K562 (cell line): Measurements from ENCODE around the gene FAM177B. TPM values are rescaled to one million over a fixed set of nuclear protein-coding genes. Genes with fewer than 3 reads are reported as not detected.

Experiments
- CXXC5 ChIP-seq: fragments of 250-450 bp; sonication (Bioruptor Pico); IDR thresholded peaks from 2 replicates; pipeline ENCODE4 v1.8.0; 2022; ENCODE audit warnings: inconsistent platforms, mild to moderate bottlenecking, moderate library complexity
- E2F1 ChIP-seq: sonication (generic); formaldehyde crosslinking; IDR thresholded peaks from 2 replicates; pipeline ENCODE4 v1.8.1; 2023; ENCODE audit warnings: mild to moderate bottlenecking, missing genetic modification reagents, moderate library complexity
- EZH2 ChIP-seq: IDR thresholded peaks from 2 replicates; pipeline ENCODE4 v1.6.1; 2012; ENCODE audit warnings: low read depth, mild to moderate bottlenecking, inconsistent platforms, low read length, borderline replicate concordance
- GTF2A2 ChIP-seq: IDR thresholded peaks from 2 replicates; pipeline ENCODE4 v1.6.1; 2016; ENCODE audit warnings: mild to moderate bottlenecking, missing genetic modification characterization, missing compliant biosample characterization
- MCM3 ChIP-seq: fragments of 450-650 bp; IDR thresholded peaks from 2 replicates; pipeline ENCODE4 v1.6.1; 2016
- MED1 ChIP-seq: sonication (generic); formaldehyde crosslinking; IDR thresholded peaks from 2 replicates; pipeline ENCODE4 v1.8.1; 2023; ENCODE audit warnings: missing genetic modification reagents, borderline replicate concordance
- SIRT6 ChIP-seq: IDR thresholded peaks from one replicate; pipeline ENCODE4 v1.6.1; 2012; ENCODE audit warnings: low read depth, mild to moderate bottlenecking, control low read depth, inconsistent platforms, low read length, moderate library complexity
- SMAD4 ChIP-seq: fragments of 250-450 bp; sonication (Bioruptor Pico); conservative IDR thresholded peaks from 2 replicates; pipeline ENCODE4 v1.8.0; 2021; ENCODE audit warnings: inconsistent platforms, mild to moderate bottlenecking, moderate library complexity
- SP2 ChIP-seq: IDR thresholded peaks from 2 replicates; pipeline ENCODE4 v1.6.1; 2011; ENCODE audit warnings: mild to moderate bottlenecking, low read depth, low read length, moderate library complexity; ENCODE audit not compliant: poor library complexity, severe bottlenecking; ENCODE audit errors: extremely low read depth
- SRSF9 ChIP-seq: fragments of 200-400 bp; formaldehyde crosslinking; IDR thresholded peaks from 2 replicates; pipeline ENCODE4 v1.6.1; 2017; ENCODE audit warnings: low read depth, low read length, borderline replicate concordance
- TBL1XR1 ChIP-seq, 2 experiments: IDR thresholded peaks; 2 replicates each; pipeline ENCODE4 v1.6.1; 2012; ENCODE audit warnings: improper control_type of control experiment in 2 of 2, low read length in 2 of 2, mild to moderate bottlenecking in 1 of 2
- ZNF766 ChIP-seq: fragments of 200-800 bp; sonication (Bioruptor generic); conservative IDR thresholded peaks from 2 replicates; pipeline ENCODE4 v1.6.1; 2016; ENCODE audit warnings: missing genetic modification characterization, missing compliant biosample characterization
- polyA plus RNA-seq, 8 experiments: library from polyadenylated mRNA; depleted of rRNA in 4 of 8; stranded (reverse) in 5 of 8; unstranded in 3 of 8; fragments of >200 nt; fragmentation: Nextera tagmentation in 2 of 8; fragmentation: Illumina TruSeq in 1 of 8; extraction: Ambion mirVana in 2 of 8; extraction: Trizol in 1 of 8; gene quantifications; 2 replicates each; pipeline versions ENCODE4 v1.2.1 to v1.2.3, GENCODE V29; 2011 to 2014; ENCODE audit warnings: inconsistent platforms in 1 of 8, missing spikeins in 1 of 8
- total RNA-seq, 7 experiments: library from RNA; depleted of rRNA in 6 of 7; stranded (reverse); fragments of >200 nt in 6 of 7; fragmentation: Illumina TruSeq in 2 of 7; extraction: Trizol in 2 of 7; gene quantifications; 2 replicates each; pipeline versions ENCODE4 v1.2.1 to v1.2.3, GENCODE V29; 2011 to 2021; ENCODE audit warnings: low replicate concordance in 1 of 7
- TF ChIP-seq, protein P1 (sequence below): fragments of 450-650 bp; IDR thresholded peaks from 2 replicates; pipeline ENCODE4 v1.6.1; 2016; ENCODE audit warnings: missing biosample characterization, missing genetic modification characterization

Gene FAM177B
- total and polyA plus RNA-seq, 9 of the 15 experiments (the other 6 are each of a cell fraction or from before 2014, with no cell fraction given) = not detected

GRCh38 chr1:222709700-222710153 lies 27.3 kb upstream of the FAM177B start (continued):
- TF ChIP-seq, protein P1, sequence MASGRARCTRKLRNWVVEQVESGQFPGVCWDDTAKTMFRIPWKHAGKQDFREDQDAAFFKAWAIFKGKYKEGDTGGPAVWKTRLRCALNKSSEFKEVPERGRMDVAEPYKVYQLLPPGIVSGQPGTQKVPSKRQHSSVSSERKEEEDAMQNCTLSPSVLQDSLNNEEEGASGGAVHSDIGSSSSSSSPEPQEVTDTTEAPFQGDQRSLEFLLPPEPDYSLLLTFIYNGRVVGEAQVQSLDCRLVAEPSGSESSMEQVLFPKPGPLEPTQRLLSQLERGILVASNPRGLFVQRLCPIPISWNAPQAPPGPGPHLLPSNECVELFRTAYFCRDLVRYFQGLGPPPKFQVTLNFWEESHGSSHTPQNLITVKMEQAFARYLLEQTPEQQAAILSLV (tag) = no peak
- peak; percentile 75 for TF ChIP-seq CXXC5
- TF ChIP-seq SP2 = no peak
- no peak for TF ChIP-seq MCM3
- TF ChIP-seq MED1 (CRISPR knock-in tag) = no peak
- 0 out of 2 replicates have a peak, but pooled peaks have one; percentile 34 for TF ChIP-seq ZNF766 (CRISPR knock-in tag)
- no peak for TF ChIP-seq E2F1 (CRISPR knock-in tag)
- no peak for TF ChIP-seq EZH2
- TF ChIP-seq TBL1XR1 (IDR thresholded peaks at IDR 0.05; ENCODE audit: low read length in 2 of 2) = peak in 1 of 2 experiments; percentile 85; a peak in 2 of 4 replicates
- TF ChIP-seq SIRT6 = no peak
- no peak for TF ChIP-seq GTF2A2 (tag)
- no peak for TF ChIP-seq SRSF9
- TF ChIP-seq SMAD4 (CRISPR knock-in tag) = peak; percentile 75
